ENCODE results near the gene SH2D3C. TPM values are rescaled to one million over a fixed set of nuclear protein-coding genes. Genes with fewer than 3 reads are reported as not detected.
A peak's percentile ranks its signal among the peaks of the same experiment; 100 is the strongest.

The SH2D3C gene
- total RNA-seq, 1 donor = 0.18 TPM

GRCh38 chr9:127739614-127740330, 38.7 kb downstream of the SH2D3C start:
- no peak for TF ChIP-seq CTCF (IDR thresholded peaks at IDR 0.05; ENCODE audit: insufficient read depth, low read length)
- DNase-seq (ENCODE audit: low read depth) = peak; percentile 23
- H3K4me3 ChIP-seq (ENCODE audit: low read depth, low read length) = no peak overlapping the region

GRCh38 chr9:127738666-127739065, 39.8 kb downstream of the SH2D3C start:
- TF ChIP-seq CTCF (IDR thresholded peaks at IDR 0.05; ENCODE audit: insufficient read depth, low read length) = no peak
- no peak for DNase-seq (ENCODE audit: low read depth)
- H3K4me3 ChIP-seq (ENCODE audit: low read depth, low read length) = no peak overlapping the region

GRCh38 chr9:127735530-127736185, 42.8 kb downstream of the SH2D3C start:
- H3K4me3 ChIP-seq (ENCODE audit: low read depth, low read length) = peak overlapping the region; percentile 22
- peak; percentile 41 for DNase-seq (ENCODE audit: low read depth)
- TF ChIP-seq CTCF (IDR thresholded peaks at IDR 0.05; ENCODE audit: insufficient read depth, low read length) = no peak

GRCh38 chr9:127734747-127735529, 43.5 kb downstream of the SH2D3C start, which contains the start of gene TOR2A:
TOR2A (minus strand) TSS chr9:127735294; CDS start chr9:127735270, 24 bp downstream.
- peak; percentile 95 for DNase-seq (ENCODE audit: low read depth)
- H3K4me3 ChIP-seq (ENCODE audit: low read depth, low read length) = peak within 1 kb of the TSS; percentile 78
- peak; percentile 91 for TF ChIP-seq CTCF (IDR thresholded peaks at IDR 0.05; ENCODE audit: insufficient read depth, low read length)

GRCh38 chr9:127734247-127734746, 44.2 kb downstream of the SH2D3C start:
- no peak for DNase-seq (ENCODE audit: low read depth)
- peak overlapping the region; percentile 78 for H3K4me3 ChIP-seq (ENCODE audit: low read depth, low read length)
- no peak for TF ChIP-seq CTCF (IDR thresholded peaks at IDR 0.05; ENCODE audit: insufficient read depth, low read length)

- no peak overlapping the region for H3K4me3 ChIP-seq (ENCODE audit: low read depth, low read length)
- TF ChIP-seq CTCF (IDR thresholded peaks at IDR 0.05; ENCODE audit: insufficient read depth, low read length) = no peak
- no peak for DNase-seq (ENCODE audit: low read depth)
These were observed 44.9 kb downstream of the SH2D3C start for GRCh38 chr9:127733614-127734013.
